AG04450 (cell line): ENCODE measurements around the gene TFAP2E. TPM values are rescaled to one million over a fixed set of nuclear protein-coding genes. Genes with fewer than 3 reads are reported as not detected.

ENCODE experiments used
- CTCF ChIA-PET: fragments of 300-600, 350-600 bp; formaldehyde crosslinking; extraction: SDS; loops from one replicate; lab custom pipeline; 2022; ENCODE audit warnings: antibody characterized with exemption, inconsistent platforms; lab: Charles Lee
- POLR2A ChIA-PET: fragments of 350-600 bp; formaldehyde crosslinking; extraction: SDS; loops from one replicate; lab custom pipeline; 2021; ENCODE audit warnings: antibody characterized with exemption, inconsistent platforms; lab: Yijun Ruan, JAX
- DNase-seq: peaks from one replicate; pipeline ENCODE4 v3.0.0-alpha.2; 2011; ENCODE audit warnings: low read depth, low spot score
- H3K27ac ChIP-seq: one replicate; pipeline ENCODE4 v1.5.1; 2012; ENCODE audit warnings: low read depth, low read length, control low read depth
- H3K27me3 ChIP-seq: one replicate; pipeline ENCODE4 v1.6.0; 2012; ENCODE audit warnings: low read length; ENCODE audit not compliant: control insufficient read depth, insufficient read depth
- H3K4me3 ChIP-seq: 2 replicates; pipeline ENCODE4 v1.5.1; 2011; ENCODE audit warnings: mild to moderate bottlenecking, low read depth, low read length, control low read depth
- H3K9me3 ChIP-seq: 2 replicates; pipeline ENCODE4 v1.5.1; 2012; ENCODE audit warnings: low read length; ENCODE audit not compliant: control insufficient read depth, insufficient read depth
- CTCF ChIP-seq: IDR thresholded peaks from 2 replicates; pipeline ENCODE4 v1.5.1; 2011; ENCODE audit warnings: low read depth, low read length, control low read depth, inconsistent platforms
- polyA plus RNA-seq: library from polyadenylated mRNA; depleted of rRNA; stranded (reverse); fragments of >200 nt; gene quantifications from 2 replicates; pipeline ENCODE4 v1.2.3, GENCODE V29; 2011

TFAP2E gene
- polyA plus RNA-seq, 1 experiment = 0.05 TPM

GRCh38 chr1:35532497-35533223 is 40.5 kb upstream of the TFAP2E start:
- Histone ChIP-seq H3K27ac (no peak overlapping the region), H3K27me3 (no peaks in the 10 kb centered on the region)

GRCh38 chr1:35533586-35533985 is 39.5 kb upstream of the TFAP2E start:
- H3K27ac ChIP-seq = no peak overlapping the region
- H3K9me3 ChIP-seq = peaks cover 8% of the 10 kb centered on the region
- DNase-seq = no peak
- ChIA-PET CTCF (interaction anchor here (0.7 to 1.8 kb wide), 3 partner anchors 35 to 182 kb away, joined by 3 to 5 read pairs (median 4); no protein-coding TSS in a partner anchor), POLR2A (no interaction called here)
- no peak overlapping the region for H3K4me3 ChIP-seq
- TF ChIP-seq CTCF = no peak
- H3K27me3 ChIP-seq = no peaks in the 10 kb centered on the region

More at GRCh38 chr1:35532497-35533223, 40.5 kb upstream of the TFAP2E start:
- no peak for DNase-seq
- Histone ChIP-seq H3K4me3 (no peak overlapping the region), H3K9me3 (peaks cover 8% of the 10 kb centered on the region)
- no peak for TF ChIP-seq CTCF
- CTCF ChIA-PET = interaction anchor here (0.7 to 1.8 kb wide), 3 partner anchors 36 to 182 kb away, joined by 3 to 5 read pairs (median 4); no protein-coding TSS in a partner anchor
- POLR2A ChIA-PET = interaction anchor here (0.7 kb wide), 1 partner anchor 78 kb away, joined by 4 read pairs; no protein-coding TSS in a partner anchor

GRCh38 chr1:35535243-35535642 is 37.9 kb upstream of the TFAP2E start:
- POLR2A ChIA-PET = no interaction called here
- H3K27me3 ChIP-seq = no peaks in the 10 kb centered on the region
- CTCF ChIA-PET = interaction anchor here (1.1 to 3.9 kb wide), 2 partner anchors 81 to 84 kb away, joined by 3 to 31 read pairs; no protein-coding TSS in a partner anchor
- H3K4me3 ChIP-seq = no peak overlapping the region
- DNase-seq = no peak
- TF ChIP-seq CTCF = no peak
- H3K27ac ChIP-seq = no peak overlapping the region
- H3K9me3 ChIP-seq = peaks cover 5% of the 10 kb centered on the region; the same call in 1 of the 2 replicates

GRCh38 chr1:35536556-35537162 is 36.5 kb upstream of the TFAP2E start:
- no peak for DNase-seq
- Histone ChIP-seq H3K4me3 (no peak overlapping the region), H3K27me3 (no peaks in the 10 kb centered on the region), H3K9me3 (no peaks in the 10 kb centered on the region), H3K27ac (no peak overlapping the region)
- CTCF ChIA-PET = interaction anchor here (0.6 to 3.9 kb wide), 5 partner anchors 29 to 191 kb away, joined by 3 to 31 read pairs (median 4); no protein-coding TSS in a partner anchor
- no peak for TF ChIP-seq CTCF
- POLR2A ChIA-PET = no interaction called here

- Histone ChIP-seq H3K27me3 (no peaks in the 10 kb centered on the region), H3K4me3 (no peak overlapping the region), H3K27ac (no peak overlapping the region), H3K9me3 (no peaks in the 10 kb centered on the region)
- ChIA-PET POLR2A (interaction anchor here (0.6 to 1.0 kb wide), 2 partner anchors 19 to 83 kb away, joined by 4 read pairs; partner anchors contain the start of gene KIAA0319L), CTCF (interaction anchor here (0.6 to 3.9 kb wide), 6 partner anchors 27 to 335 kb away, joined by 3 to 31 read pairs (median 4); no protein-coding TSS in a partner anchor)
- DNase-seq = no peak
- TF ChIP-seq CTCF = no peak
Measured at GRCh38 chr1:35537806-35538205, 35.3 kb upstream of the TFAP2E start.
